Measurements from ENCODE around the gene ORAI3.
"Not testable (repeated sequence)": the region's sequence is repeated elsewhere in the genome, so short reads cannot be mapped to it uniquely, and the experiment has no call there.

Gene ORAI3

GRCh38 chr16:30924076-30924912 lies 24.6 kb upstream of the ORAI3 start:
- FAIRE-seq, result no peak

DNA sequence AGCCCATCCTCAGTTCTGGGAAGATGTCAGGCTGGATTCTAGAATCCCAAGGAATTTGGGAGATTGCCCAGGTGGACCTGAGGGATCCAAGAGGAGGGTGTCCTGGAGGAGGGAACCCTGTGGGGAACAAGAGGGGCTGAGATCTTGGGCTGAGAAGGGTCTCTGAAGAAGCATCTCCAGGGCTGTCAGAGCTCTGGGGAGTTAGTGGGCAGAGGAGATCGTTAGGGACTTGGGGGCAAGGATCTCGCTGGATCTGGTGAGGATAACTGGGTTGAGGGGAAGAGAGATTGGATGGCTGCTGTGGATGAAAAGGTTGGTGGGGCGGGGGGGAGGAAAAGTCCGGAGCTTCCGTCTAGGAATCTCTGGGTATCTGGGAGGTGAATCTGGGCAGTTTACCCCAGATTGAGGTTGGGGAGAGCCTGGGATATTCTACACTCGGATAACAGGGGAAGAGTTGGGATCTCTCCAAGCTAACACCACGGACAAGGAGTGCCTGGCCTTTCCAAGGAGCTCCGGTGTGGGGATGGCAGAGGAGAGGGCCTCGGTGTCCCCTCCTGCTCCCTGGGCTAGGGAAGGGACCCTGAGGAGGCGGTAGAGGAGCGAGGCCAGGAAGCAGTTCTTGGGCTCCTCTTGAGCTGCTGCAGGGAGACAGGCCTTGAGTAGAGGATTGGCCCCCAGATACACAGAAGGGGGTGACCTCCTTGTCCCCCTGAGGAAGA lies 23.8 kb upstream of the ORAI3 start:
- no peak for FAIRE-seq

DNA sequence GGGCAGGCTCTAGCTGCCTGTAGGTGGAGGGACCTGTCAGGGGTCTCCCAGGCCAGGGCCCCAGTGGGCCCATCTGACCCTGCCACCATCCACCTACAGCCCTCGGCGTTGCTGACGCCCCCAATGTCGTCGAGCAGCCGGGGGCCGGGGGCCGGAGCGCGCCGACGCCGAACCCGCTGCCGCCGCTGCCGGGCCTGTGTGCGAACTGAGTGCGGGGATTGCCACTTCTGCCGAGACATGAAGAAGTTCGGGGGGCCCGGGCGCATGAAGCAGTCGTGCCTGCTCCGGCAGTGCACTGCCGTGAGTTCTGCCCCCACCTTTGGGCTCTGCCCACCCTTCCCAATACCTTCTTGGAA lies 23.3 kb upstream of the ORAI3 start:
- FAIRE-seq, result no peak

DNA sequence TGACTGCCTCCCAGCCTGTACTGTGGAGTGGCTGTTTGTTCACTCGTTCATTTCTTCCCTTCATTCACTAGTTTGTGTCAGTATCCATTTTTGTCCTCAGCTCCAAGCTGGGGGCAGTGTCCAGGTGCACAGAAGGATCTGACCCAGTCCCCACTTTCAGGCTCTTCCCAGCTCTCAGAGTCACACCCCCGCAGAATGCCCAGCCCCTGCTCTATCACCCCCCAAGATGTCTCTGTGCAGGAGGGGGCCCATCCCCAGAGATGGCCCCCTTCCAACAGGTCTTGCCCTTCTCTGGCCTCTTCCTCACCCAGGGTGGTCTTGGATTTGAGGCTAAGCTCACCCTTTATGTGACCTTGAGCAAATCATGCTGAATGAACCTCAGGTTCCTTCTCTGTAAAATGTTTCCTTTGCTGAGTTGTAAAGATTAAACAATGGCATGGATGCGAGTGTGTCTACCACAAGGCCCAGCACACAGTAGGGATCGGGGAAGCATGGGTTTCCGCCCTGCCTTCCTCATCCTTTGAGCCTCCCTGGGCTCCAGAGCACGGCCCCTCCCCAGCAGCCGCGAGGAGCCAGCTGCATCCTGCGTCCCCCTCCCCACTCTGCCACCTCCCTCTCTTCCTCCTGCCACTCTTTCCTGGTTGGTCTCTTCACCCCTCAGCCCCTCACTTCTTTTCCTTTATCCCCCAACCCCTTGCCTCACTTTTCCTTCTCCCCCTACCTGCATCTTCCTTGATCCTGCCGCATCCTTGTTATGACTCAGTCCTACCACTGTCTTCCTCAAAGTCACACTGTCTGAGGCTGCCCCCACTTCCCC lies 22.7 kb upstream of the ORAI3 start:
- no peak for FAIRE-seq

DNA sequence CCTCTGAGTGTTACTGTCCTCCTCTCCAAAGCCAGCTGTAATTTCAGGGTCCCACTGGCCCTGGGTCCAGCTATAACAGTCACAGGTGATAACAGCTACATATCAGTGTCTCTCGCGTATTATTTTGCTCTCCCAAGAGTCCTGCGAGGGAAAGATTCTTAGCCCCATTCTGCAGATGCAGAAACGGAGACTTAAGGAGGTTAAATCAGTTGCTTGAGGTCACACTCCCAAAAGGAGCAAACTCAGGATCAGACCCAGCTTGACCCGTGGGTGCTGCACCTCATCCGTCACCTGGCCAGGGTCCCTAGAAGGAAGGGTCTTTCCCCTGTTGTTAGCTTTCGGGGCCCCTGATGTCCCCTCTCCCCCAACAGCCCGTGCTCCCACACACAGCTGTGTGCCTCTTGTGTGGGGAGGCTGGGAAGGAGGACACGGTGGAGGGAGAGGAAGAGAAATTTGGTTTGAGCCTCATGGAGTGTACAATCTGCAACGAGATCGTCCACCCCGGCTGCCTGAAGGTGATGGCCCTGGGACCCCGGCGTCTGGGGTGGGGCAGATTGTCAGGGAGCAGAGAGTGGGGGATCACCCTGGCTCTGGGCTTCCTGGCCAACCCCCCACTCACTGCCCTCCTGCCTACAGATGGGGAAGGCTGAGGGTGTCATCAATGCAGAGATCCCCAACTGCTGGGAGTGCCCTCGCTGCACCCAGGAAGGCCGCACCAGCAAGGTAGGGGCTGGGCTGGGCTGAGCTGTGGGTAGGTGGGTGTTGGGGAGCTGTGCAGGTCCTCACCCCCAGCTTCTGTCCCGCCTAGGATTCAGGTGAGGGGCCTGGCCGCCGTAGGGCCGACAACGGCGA lies 21.7 kb upstream of the ORAI3 start:
- no peak for FAIRE-seq

- no peak for FAIRE-seq
Measured at GRCh38 chr16:30927789-30928378, 21.0 kb upstream of the ORAI3 start.

DNA sequence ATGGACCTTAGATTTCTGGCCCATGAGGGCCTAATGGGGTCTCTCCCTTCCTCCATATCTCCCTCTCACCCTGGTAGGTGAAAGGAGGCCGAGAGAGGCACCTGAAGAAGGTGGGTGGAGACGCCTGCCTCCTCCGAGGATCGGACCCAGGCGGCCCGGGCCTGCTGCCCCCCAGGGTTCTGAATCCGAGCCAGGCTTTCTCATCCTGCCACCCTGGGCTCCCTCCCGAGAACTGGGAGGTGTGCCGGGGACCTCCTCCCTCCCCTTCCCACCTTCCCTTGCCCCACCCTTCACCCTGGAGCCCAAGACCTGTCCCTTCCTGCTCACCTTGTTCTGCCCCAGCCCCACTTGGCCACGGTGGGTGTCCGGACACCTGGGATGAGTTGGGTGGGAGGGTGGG lies 20.5 kb upstream of the ORAI3 start:
- FAIRE-seq, result no peak

- FAIRE-seq, result no peak
Measured at GRCh38 chr16:30929167-30929566, 19.7 kb upstream of the ORAI3 start.

GRCh38 chr16:30930160-30930571 lies 18.7 kb upstream of the ORAI3 start:
- FAIRE-seq, result no peak

GRCh38 chr16:30931068-30931650 lies 17.7 kb upstream of the ORAI3 start:
- no peak for FAIRE-seq

DNA sequence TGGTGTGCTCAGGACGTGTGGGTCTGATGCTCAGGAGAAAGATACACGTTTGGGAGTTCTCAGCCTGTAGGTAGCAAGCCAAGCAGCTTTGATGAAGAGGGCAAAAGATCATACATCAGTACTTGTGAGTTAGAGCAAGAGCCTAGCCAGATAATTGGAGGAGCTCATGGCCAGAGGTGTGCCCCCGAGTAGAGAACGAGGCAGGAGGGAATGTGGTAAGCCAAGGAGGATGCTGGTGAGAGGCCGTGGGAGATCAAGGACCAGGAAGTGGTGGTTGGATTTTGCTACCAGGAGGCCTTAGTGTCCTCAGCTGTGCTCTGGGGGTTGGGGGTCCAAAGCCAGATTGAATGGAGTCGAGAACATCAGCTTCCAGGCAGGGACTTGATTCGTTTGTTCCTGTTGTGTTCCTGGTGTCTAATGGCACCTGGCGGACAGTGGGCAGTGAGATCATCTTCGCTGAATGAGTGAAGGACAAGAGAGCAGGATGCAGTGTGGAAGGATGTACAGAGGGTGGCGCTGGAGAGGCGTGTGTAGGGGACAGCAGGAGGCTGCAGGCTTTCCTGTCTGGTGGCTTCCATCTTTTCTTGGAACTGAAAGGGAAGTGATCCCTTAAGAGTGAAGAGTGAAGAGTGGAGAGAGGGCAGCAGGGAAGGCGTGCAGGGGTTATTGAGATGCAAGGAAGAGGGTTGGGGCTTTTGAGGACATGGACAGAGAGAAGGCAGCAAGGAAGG lies 13.9 kb upstream of the ORAI3 start:
- no peak for FAIRE-seq

GRCh38 chr16:30937692-30938091 lies 11.2 kb upstream of the ORAI3 start:
- FAIRE-seq, result no peak

DNA sequence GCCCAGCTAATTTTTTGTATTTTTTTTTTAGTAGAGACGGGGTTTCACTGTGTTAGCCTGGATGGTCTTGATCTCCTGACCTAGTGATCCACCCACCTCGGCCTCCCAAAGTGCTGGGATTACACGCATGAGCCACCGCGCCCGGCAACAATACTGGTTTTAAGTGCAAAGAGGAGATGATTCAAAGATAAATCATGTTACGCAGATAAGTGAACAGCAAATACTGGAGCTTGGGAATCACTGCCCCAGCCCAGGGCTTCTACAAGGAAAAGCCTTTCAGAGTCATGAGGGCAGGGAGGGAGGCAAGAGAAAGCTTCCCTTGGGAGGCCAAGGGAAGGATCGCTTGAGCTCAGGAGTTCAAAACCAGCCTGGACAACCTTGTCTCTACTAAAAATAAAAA lies 9.3 kb upstream of the ORAI3 start:
- not testable (repeated sequence) for FAIRE-seq

- FAIRE-seq, result no peak
Measured at GRCh38 chr16:30941600-30942425, 7.1 kb upstream of the ORAI3 start.

DNA sequence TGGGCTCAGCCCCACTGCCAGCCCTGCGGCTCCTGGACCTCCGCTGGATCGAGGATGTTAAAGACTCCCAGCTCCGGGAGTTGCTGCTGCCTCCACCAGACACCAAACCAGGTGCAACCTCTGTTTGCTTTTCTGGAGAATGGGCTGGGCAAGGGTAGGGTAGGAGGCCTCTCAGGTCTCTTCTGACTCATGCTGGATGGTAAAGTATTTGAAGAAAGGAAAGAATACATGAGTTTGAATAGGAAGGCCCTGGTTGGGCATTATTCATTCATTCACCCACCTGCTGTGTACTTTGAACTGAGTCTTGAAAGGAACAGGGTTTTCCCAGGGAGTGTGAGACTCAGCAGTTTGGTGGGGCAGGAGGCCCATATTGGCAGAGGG lies 6.5 kb upstream of the ORAI3 start:
- no peak for FAIRE-seq

DNA sequence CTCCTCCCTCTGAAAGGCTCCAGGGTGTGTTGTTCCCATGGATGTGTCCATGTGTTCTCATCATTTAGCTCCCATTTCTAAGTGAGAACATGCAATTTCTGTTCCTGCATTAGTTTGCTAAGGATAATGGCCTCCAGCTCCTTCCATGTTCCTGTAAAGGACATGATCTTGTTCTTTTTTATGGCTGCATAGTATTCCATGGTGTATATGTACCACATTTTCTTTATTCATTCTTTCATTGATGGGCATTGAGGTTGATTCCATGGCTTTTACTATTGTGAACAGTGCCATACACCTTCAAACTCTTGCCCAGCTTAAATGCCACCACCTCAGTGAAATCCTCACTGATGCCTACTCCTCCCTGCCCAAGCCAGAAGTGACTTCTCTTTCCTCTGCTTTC lies 4.5 kb upstream of the ORAI3 start:
- FAIRE-seq, result no peak

DNA sequence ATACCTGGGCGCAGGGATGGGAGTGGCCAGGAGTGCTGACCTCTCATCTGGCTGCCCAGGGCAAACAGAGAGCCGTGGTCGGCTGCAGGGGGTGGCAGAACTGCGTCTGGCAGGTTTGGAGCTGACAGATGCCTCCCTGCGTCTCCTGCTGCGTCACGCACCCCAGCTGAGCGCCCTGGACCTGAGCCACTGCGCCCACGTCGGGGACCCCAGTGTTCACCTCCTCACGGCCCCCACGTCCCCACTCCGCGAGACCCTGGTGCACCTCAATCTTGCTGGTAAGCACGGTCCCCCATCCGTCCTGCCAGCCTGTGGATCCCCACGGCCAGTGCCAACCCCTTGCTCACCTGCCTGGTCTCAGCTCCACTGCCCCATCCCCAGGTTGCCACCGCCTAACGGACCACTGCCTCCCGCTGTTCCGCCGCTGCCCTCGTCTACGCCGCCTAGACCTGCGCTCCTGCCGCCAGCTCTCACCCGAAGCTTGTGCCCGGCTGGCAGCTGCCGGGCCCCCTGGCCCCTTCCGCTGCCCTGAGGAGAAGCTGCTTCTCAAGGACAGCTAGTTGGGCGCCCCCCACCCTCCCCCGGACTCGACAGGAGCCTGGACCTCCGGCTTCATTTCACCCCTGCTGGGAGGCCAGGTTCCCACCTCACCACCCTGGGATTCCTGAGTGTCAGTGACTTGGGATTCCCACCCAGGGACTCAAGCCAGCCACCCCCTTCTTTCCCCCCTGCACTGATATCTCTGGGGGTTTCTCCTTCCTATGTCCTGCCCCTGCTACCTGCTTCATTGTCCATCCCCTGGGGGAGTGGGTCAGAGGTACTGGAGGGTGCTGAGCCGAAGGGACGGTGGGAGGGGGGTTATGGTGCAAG lies 2.0 kb upstream of the ORAI3 start:
- no peak for FAIRE-seq

- FAIRE-seq, result no peak
Measured at GRCh38 chr16:30947541-30947858, 1.4 kb upstream of the ORAI3 start.
